ENCODE data around the gene PTPRZ1. TPM values are rescaled to one million over a fixed set of nuclear protein-coding genes. Genes with fewer than 3 reads are reported as not detected.

The PTPRZ1 gene
- not detected in 5 replicates for total RNA-seq (2022; extraction: Qiagen RNA extraction; ENCODE audit: low read depth)

GRCh38 chr7:121872831-121873288, at the start of gene PTPRZ1:
TSS of gene PTPRZ1 (plus strand) at chr7:121873161. CDS start at chr7:121873500, 339 bp downstream.

